KMS-11 (cell line): ENCODE results near the gene RFX5.

Experiments
- H2AFZ ChIP-seq: fragments of 200-600 bp; sonication (generic); 2 replicates; pipeline ENCODE4 v1.6.1; 2016; ENCODE audit warnings: antibody characterized with exemption, mixed run types, low read depth
- H3K27ac ChIP-seq: fragments of 200-600 bp; sonication (generic); 2 replicates; pipeline ENCODE4 v1.6.1; 2016; ENCODE audit warnings: mild to moderate bottlenecking, mixed run types
- H3K27me3 ChIP-seq: fragments of 200-600 bp; sonication (generic); 2 replicates; pipeline ENCODE4 v1.6.1; 2017; ENCODE audit warnings: mild to moderate bottlenecking, low read depth, mixed run types, moderate library complexity; ENCODE audit not compliant: insufficient read depth
- H3K36me3 ChIP-seq: fragments of 200-600 bp; sonication (generic); 2 replicates; pipeline ENCODE4 v1.6.1; 2017; ENCODE audit warnings: mild to moderate bottlenecking, mixed run types; ENCODE audit not compliant: insufficient read depth
- H3K4me1 ChIP-seq: fragments of 200-600 bp; sonication (generic); 2 replicates; pipeline ENCODE4 v1.6.1; 2016; ENCODE audit warnings: mild to moderate bottlenecking, low read depth, mixed run types; ENCODE audit not compliant: poor library complexity, severe bottlenecking
- H3K4me2 ChIP-seq: fragments of 200-600 bp; sonication (generic); 2 replicates; pipeline ENCODE4 v1.7.0; 2016; ENCODE audit warnings: mild to moderate bottlenecking, mixed run types
- H3K4me3 ChIP-seq: fragments of 200-600 bp; sonication (generic); IDR thresholded peaks from 2 replicates; pipeline ENCODE4 v1.6.1; 2017; ENCODE audit warnings: low read depth, low read length, mixed read lengths; ENCODE audit not compliant: insufficient read depth
- H3K79me2 ChIP-seq: fragments of 200-600 bp; sonication (generic); 2 replicates; pipeline ENCODE4 v1.6.1; 2016; ENCODE audit warnings: low read depth, mixed run types; ENCODE audit not compliant: insufficient read depth
- H3K9ac ChIP-seq: fragments of 200-600 bp; sonication (generic); 2 replicates; pipeline ENCODE4 v1.6.1; 2016; ENCODE audit warnings: mild to moderate bottlenecking, mixed run types
- H4K20me1 ChIP-seq: fragments of 200-600 bp; sonication (generic); 2 replicates; pipeline ENCODE4 v1.6.1; 2016; ENCODE audit warnings: mild to moderate bottlenecking, mixed run types; ENCODE audit not compliant: insufficient read depth
- TF ChIP-seq, protein P1 (sequence below): fragments of 200-600 bp; sonication (generic); conservative IDR thresholded peaks from 2 replicates; pipeline ENCODE4 v1.6.1; 2017; ENCODE audit warnings: low read depth, mild to moderate bottlenecking, antibody characterized with exemption, low read length, moderate library complexity, mixed read lengths

Gene RFX5

DNA sequence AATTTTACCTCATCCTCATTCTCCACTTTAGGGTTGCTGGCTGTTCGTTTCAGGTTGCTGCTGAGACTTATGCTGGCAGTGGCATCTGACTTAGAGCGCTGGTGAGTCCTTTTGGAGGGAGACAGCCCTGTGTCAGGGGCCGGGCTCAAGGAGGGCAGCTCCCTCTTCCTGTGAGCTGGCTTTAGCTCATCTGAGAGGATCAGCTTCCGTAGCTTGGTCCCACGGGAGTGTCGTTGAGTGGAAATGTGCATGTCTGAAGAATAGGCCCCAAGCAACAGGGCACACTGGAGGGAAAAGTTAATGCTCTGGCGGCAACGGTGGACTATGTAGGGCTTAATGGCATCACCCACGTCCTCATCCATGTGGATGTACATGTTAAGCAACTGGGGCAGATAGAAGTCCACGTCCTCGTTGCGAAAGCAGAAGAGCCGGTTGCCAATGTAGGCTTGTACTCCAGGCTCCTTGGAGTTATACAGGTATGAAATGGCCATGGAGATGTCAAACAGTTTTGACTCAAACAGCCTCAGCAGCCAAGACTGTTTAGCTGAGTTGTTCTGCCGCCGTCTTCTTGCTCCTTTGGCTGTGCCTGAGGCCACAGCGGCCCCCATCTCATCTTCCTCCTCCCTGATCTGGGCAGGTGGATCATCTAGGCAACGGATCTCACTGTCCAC, 31.4 kb downstream of the RFX5 start:
- no peaks in the 10 kb centered on the region for H3K27me3 ChIP-seq
- H3K4me2 ChIP-seq, result no peak overlapping the region
- no peak overlapping the region for H3K27ac ChIP-seq
- TF ChIP-seq, protein P1, sequence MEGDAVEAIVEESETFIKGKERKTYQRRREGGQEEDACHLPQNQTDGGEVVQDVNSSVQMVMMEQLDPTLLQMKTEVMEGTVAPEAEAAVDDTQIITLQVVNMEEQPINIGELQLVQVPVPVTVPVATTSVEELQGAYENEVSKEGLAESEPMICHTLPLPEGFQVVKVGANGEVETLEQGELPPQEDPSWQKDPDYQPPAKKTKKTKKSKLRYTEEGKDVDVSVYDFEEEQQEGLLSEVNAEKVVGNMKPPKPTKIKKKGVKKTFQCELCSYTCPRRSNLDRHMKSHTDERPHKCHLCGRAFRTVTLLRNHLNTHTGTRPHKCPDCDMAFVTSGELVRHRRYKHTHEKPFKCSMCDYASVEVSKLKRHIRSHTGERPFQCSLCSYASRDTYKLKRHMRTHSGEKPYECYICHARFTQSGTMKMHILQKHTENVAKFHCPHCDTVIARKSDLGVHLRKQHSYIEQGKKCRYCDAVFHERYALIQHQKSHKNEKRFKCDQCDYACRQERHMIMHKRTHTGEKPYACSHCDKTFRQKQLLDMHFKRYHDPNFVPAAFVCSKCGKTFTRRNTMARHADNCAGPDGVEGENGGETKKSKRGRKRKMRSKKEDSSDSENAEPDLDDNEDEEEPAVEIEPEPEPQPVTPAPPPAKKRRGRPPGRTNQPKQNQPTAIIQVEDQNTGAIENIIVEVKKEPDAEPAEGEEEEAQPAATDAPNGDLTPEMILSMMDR, result no peak
- no peak overlapping the region for H3K9ac ChIP-seq
- peaks cover 15% of the 10 kb centered on the region; the same call in 1 of the 2 replicates for H3K36me3 ChIP-seq
- no peak overlapping the region for H2AFZ ChIP-seq
- H3K4me3 ChIP-seq, result no peak overlapping the region
- peaks cover 7% of the 10 kb centered on the region for H3K4me1 ChIP-seq
- H3K79me2 ChIP-seq, result peaks cover 7% of the 10 kb centered on the region; the same call in 1 of the 2 replicates
- H4K20me1 ChIP-seq, result no peaks in the 10 kb centered on the region

DNA sequence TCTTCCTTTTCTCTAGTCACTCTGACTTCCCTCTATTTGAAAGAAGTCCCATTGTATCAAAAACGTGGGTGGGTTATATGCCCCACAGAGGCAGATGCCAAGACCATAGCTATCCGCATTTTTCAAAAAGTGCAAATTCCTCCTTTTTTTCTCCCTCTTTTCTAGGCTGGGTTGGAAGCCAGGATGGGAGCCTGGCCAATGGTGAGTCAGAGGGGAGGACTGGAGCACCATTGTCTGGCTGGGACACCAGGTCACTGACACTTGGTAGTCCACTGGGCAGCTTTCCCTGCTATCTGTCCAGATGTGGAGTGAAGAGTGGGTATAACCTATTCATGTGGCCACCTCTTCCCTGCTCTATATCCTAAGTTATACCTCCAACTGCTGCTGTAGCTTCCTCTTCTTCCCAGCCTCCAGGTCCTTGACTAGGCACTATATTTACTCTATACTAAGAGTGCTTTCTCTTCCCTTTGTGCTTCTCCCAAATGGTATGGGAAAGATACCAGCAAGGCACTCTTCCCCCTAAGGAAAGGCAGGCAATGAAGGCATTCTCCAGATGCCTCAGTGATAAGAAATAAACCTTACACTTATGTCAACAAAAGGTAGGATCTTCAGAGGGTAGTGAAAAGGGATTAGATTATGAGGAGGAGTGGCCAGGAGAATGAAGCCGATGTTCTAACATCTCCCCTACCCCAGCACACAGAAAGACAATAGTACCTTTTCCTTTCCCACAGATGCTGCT, 32.7 kb downstream of the RFX5 start:
- Histone ChIP-seq H3K4me3 (no peak overlapping the region), H3K4me1 (peaks cover 7% of the 10 kb centered on the region), H3K4me2 (no peak overlapping the region), H3K27ac (no peak overlapping the region), H4K20me1 (no peaks in the 10 kb centered on the region), H3K36me3 (peaks cover 15% of the 10 kb centered on the region; the same call in 1 of the 2 replicates), H3K9ac (no peak overlapping the region), H2AFZ (no peak overlapping the region), H3K79me2 (peaks cover 7% of the 10 kb centered on the region; the same call in 1 of the 2 replicates), H3K27me3 (no peaks in the 10 kb centered on the region)
- TF ChIP-seq, protein P1, result no peak

DNA sequence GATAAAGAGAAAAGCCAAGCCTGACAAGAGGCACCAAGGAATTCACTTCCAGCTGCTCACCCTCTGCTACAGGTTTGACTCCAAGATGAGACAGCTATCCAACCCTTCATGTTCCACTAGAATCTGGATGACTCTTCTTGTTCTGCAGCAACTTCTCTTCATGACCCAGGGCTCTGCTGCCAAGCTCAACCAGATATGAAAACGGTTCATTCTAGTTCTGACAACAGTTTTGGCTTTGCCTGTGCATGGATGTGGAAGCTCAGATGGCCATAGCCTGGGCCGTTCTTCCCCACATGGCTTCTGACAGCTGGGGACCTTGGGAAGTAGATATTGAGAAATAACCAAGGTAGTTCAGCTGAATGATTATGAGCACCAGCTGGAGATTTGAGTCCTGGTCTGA, 33.6 kb downstream of the RFX5 start:
- no peak overlapping the region for H3K4me2 ChIP-seq
- H3K27me3 ChIP-seq, result no peaks in the 10 kb centered on the region
- no peak overlapping the region for H2AFZ ChIP-seq
- no peaks in the 10 kb centered on the region for H4K20me1 ChIP-seq
- peaks cover 10% of the 10 kb centered on the region; the same call in 1 of the 2 replicates for H3K36me3 ChIP-seq
- no peak overlapping the region for H3K4me3 ChIP-seq
- H3K27ac ChIP-seq, result no peak overlapping the region
- peaks cover 7% of the 10 kb centered on the region for H3K4me1 ChIP-seq
- peaks cover 7% of the 10 kb centered on the region; the same call in 1 of the 2 replicates for H3K79me2 ChIP-seq
- no peak overlapping the region for H3K9ac ChIP-seq
- TF ChIP-seq, protein P1, result no peak

DNA sequence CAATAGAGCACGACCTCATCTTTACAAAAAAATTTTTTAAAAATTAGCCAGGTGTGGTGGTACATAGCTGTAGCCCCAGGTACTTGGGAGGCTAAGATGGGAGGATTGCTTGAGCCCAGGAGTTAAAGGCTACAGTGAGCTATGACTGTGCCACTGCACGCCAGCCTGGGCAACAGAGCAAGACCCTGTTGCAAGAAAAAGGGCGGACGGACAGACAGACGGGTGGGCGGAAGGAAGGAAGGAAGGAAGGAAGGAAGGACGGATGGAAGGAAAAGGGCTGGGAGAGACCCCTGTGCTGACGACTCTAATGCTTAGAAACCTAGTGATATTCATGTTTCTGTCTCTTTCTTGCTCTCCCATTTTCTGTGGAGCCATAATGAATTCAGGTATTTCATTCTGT, 34.2 kb downstream of the RFX5 start:
- H4K20me1 ChIP-seq, result no peaks in the 10 kb centered on the region
- TF ChIP-seq, protein P1, result no peak
- no peak overlapping the region for H3K9ac ChIP-seq
- H3K4me1 ChIP-seq, result peaks cover 7% of the 10 kb centered on the region
- no peak overlapping the region for H3K4me2 ChIP-seq
- no peaks in the 10 kb centered on the region for H3K27me3 ChIP-seq
- peaks cover 6% of the 10 kb centered on the region; the same call in 1 of the 2 replicates for H3K79me2 ChIP-seq
- H2AFZ ChIP-seq, result no peak overlapping the region
- no peak overlapping the region for H3K4me3 ChIP-seq
- peaks cover 10% of the 10 kb centered on the region; the same call in 1 of the 2 replicates for H3K36me3 ChIP-seq
- H3K27ac ChIP-seq, result no peak overlapping the region
